ENCODE results near the gene SSH2. TPM values are rescaled to one million over a fixed set of nuclear protein-coding genes. Genes with fewer than 3 reads are reported as not detected.

The SSH2 gene
- total RNA-seq, 1 donor from 2014 or later, result 12.2 TPM

- H3K36me3 ChIP-seq, result no peaks in the 10 kb centered on the region
- H3F3A ChIP-seq (ENCODE audit: low read depth), result peaks cover 12% of the 10 kb centered on the region
- H3K79me2 ChIP-seq (ENCODE audit: low read depth), result peaks cover 9% of the 10 kb centered on the region
- H3K9me3 Mint-ChIP-seq, result no peaks in the 10 kb centered on the region
- H3K4me1 Mint-ChIP-seq, result peaks cover 9% of the 10 kb centered on the region
- no peak overlapping the region for H3K4me3 Mint-ChIP-seq
- no peak overlapping the region for H3K4me2 ChIP-seq
- H3K27ac Mint-ChIP-seq, result no peak overlapping the region
- H3K36me3 Mint-ChIP-seq, result peaks cover 6% of the 10 kb centered on the region
- no peak overlapping the region for H2AFZ ChIP-seq (replicated peaks)
- H3K4me1 ChIP-seq, result no peaks in the 10 kb centered on the region
- no peak overlapping the region for H3K4me3 ChIP-seq
- H4K20me1 ChIP-seq (ENCODE audit: low read depth), result peaks cover 49% of the 10 kb centered on the region
- no peak for TF ChIP-seq EZH2 (IDR thresholded peaks at IDR 0.05)
- TF ChIP-seq EZH2phosphoT487 (IDR thresholded peaks at IDR 0.05), result no peak
- TF ChIP-seq CTCF (IDR thresholded peaks at IDR 0.05), result no peak
- H3K27ac ChIP-seq, result no peak overlapping the region
- no peak overlapping the region for H3K9ac ChIP-seq
- no peak for DNase-seq (ENCODE audit: low spot score)
- H3K27me3 ChIP-seq, result no peaks in the 10 kb centered on the region
- H3K9me3 ChIP-seq (ENCODE audit: low read depth), result no peaks in the 10 kb centered on the region
- H3K27me3 Mint-ChIP-seq (ENCODE audit: insufficient read depth, low read depth), result peaks cover 5% of the 10 kb centered on the region
Measured at GRCh38 chr17:29578626-29579485, 351.2 kb downstream of the SSH2 start.

GRCh38 chr17:29577385-29578211 lies 352.4 kb downstream of the SSH2 start:
- H3K27me3 Mint-ChIP-seq (ENCODE audit: insufficient read depth, low read depth), result peaks cover 5% of the 10 kb centered on the region
- TF ChIP-seq CTCF (IDR thresholded peaks at IDR 0.05), result no peak
- no peak for TF ChIP-seq EZH2phosphoT487 (IDR thresholded peaks at IDR 0.05)
- TF ChIP-seq EZH2 (IDR thresholded peaks at IDR 0.05), result no peak
- H3K27me3 ChIP-seq, result no peaks in the 10 kb centered on the region
- H3K27ac Mint-ChIP-seq, result no peak overlapping the region
- H3F3A ChIP-seq (ENCODE audit: low read depth), result peaks cover 12% of the 10 kb centered on the region
- H3K4me3 Mint-ChIP-seq, result no peak overlapping the region
- H3K9ac ChIP-seq, result no peak overlapping the region
- no peak overlapping the region for H3K4me2 ChIP-seq
- H3K4me1 Mint-ChIP-seq, result peaks cover 15% of the 10 kb centered on the region
- H3K9me3 ChIP-seq (ENCODE audit: low read depth), result no peaks in the 10 kb centered on the region
- H3K36me3 Mint-ChIP-seq, result peaks cover 4% of the 10 kb centered on the region
- peaks cover 5% of the 10 kb centered on the region for H3K4me1 ChIP-seq
- H3K79me2 ChIP-seq (ENCODE audit: low read depth), result no peaks in the 10 kb centered on the region
- no peak for DNase-seq (ENCODE audit: low spot score)
- no peak overlapping the region for H3K4me3 ChIP-seq
- no peak overlapping the region for H3K27ac ChIP-seq
- no peak overlapping the region for H2AFZ ChIP-seq (replicated peaks)
- H4K20me1 ChIP-seq (ENCODE audit: low read depth), result peaks cover 55% of the 10 kb centered on the region
- H3K36me3 ChIP-seq, result no peaks in the 10 kb centered on the region
- no peaks in the 10 kb centered on the region for H3K9me3 Mint-ChIP-seq

GRCh38 chr17:29577001-29577370 lies 353.0 kb downstream of the SSH2 start:
- Histone ChIP-seq H2AFZ (replicated peaks) (no peak overlapping the region), H3K36me3 (no peaks in the 10 kb centered on the region), H3K9me3 (ENCODE audit: low read depth) (no peaks in the 10 kb centered on the region), H3K4me2 (no peak overlapping the region), H3K79me2 (ENCODE audit: low read depth) (no peaks in the 10 kb centered on the region), H3K4me3 (no peak overlapping the region), H3K27ac (no peak overlapping the region), H3F3A (ENCODE audit: low read depth) (peaks cover 12% of the 10 kb centered on the region), H3K4me1 (peaks cover 9% of the 10 kb centered on the region), H3K27me3 (no peaks in the 10 kb centered on the region), H4K20me1 (ENCODE audit: low read depth) (peaks cover 56% of the 10 kb centered on the region), H3K9ac (no peak overlapping the region)
- H3K36me3 Mint-ChIP-seq, result peaks cover 4% of the 10 kb centered on the region
- peaks cover 11% of the 10 kb centered on the region for H3K4me1 Mint-ChIP-seq
- H3K27me3 Mint-ChIP-seq (ENCODE audit: insufficient read depth, low read depth), result peaks cover 5% of the 10 kb centered on the region
- H3K4me3 Mint-ChIP-seq, result no peak overlapping the region
- H3K9me3 Mint-ChIP-seq, result no peaks in the 10 kb centered on the region
- TF ChIP-seq EZH2phosphoT487 (IDR thresholded peaks at IDR 0.05) (no peak), EZH2 (IDR thresholded peaks at IDR 0.05) (no peak), CTCF (IDR thresholded peaks at IDR 0.05) (no peak)
- no peak for DNase-seq (ENCODE audit: low spot score)
- H3K27ac Mint-ChIP-seq, result no peak overlapping the region

Data from neural progenitor cell (in vitro differentiated cells).